ENCODE data around the gene ST3GAL2. TPM values are rescaled to one million over a fixed set of nuclear protein-coding genes. Genes with fewer than 3 reads are reported as not detected.
A peak's percentile ranks its signal among the peaks of the same experiment; 100 is the strongest.

ST3GAL2 gene
- total and polyA plus RNA-seq, 9 of the 15 experiments (the other 6 are each of a cell fraction or from before 2014, with no cell fraction given), result 1.5 to 108 (median 34.3) TPM

- TF ChIP-seq SIRT6 (IDR thresholded peaks at IDR 0.05; ENCODE audit: low read depth, low read length) (no peak), CTBP1 (IDR thresholded peaks at IDR 0.05; ENCODE audit: borderline replicate concordance) (0 out of 2 replicates have a peak, but pooled peaks have one; percentile 30), RCOR1 (IDR thresholded peaks at IDR 0.05; ENCODE audit: borderline replicate concordance in 1 of 2, low read depth in 2 of 2, low read length in 2 of 2) (peak in 1 of 2 experiments; percentile 56; a peak in 1 of 4 replicates), RBFOX2 (IDR thresholded peaks at IDR 0.05; ENCODE audit: low read depth, low read length) (peak; percentile 33; the same call in 1 of the 2 replicates), RNF2 (IDR thresholded peaks at IDR 0.05) (no peak), ZFPM2 (CRISPR knock-in tag; IDR thresholded peaks at IDR 0.05) (no peak), ZBED1 (IDR thresholded peaks at IDR 0.05) (no peak), FOXP4 (CRISPR knock-in tag; IDR thresholded peaks at IDR 0.05; ENCODE audit: borderline replicate concordance) (0 out of 2 replicates have a peak, but pooled peaks have one; percentile 38), TFAP4 (CRISPR knock-in tag; IDR thresholded peaks at IDR 0.05; ENCODE audit: borderline replicate concordance) (peak; percentile 53; the same call in 1 of the 2 replicates), VEZF1 (CRISPR knock-in tag; IDR thresholded peaks at IDR 0.05) (peak; percentile 80), DNMT1 (IDR thresholded peaks at IDR 0.05) (no peak)
- TF ChIP-seq, protein P1, sequence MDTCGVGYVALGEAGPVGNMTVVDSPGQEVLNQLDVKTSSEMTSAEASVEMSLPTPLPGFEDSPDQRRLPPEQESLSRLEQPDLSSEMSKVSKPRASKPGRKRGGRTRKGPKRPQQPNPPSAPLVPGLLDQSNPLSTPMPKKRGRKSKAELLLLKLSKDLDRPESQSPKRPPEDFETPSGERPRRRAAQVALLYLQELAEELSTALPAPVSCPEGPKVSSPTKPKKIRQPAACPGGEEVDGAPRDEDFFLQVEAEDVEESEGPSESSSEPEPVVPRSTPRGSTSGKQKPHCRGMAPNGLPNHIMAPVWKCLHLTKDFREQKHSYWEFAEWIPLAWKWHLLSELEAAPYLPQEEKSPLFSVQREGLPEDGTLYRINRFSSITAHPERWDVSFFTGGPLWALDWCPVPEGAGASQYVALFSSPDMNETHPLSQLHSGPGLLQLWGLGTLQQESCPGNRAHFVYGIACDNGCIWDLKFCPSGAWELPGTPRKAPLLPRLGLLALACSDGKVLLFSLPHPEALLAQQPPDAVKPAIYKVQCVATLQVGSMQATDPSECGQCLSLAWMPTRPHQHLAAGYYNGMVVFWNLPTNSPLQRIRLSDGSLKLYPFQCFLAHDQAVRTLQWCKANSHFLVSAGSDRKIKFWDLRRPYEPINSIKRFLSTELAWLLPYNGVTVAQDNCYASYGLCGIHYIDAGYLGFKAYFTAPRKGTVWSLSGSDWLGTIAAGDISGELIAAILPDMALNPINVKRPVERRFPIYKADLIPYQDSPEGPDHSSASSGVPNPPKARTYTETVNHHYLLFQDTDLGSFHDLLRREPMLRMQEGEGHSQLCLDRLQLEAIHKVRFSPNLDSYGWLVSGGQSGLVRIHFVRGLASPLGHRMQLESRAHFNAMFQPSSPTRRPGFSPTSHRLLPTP (IDR thresholded peaks at IDR 0.05; ENCODE audit: borderline replicate concordance, extremely low read depth, insufficient read length), result no peak
Observed at GRCh38 chr16:70421473-70422311, 17.2 kb downstream of the ST3GAL2 start (continued).

Data from K562 (cell line).